ENCODE results near the gene ANKMY2. TPM values are rescaled to one million over a fixed set of nuclear protein-coding genes. Genes with fewer than 3 reads are reported as not detected.

ANKMY2 gene
- total RNA-seq, 1 donor from 2014 or later: 28.9 TPM

GRCh38 chr7:16561943-16562342, 83.6 kb downstream of the ANKMY2 start:
- intact Hi-C loops (cut with micrococcal nuclease): loop anchor here (5.0 to 10.0 kb wide), 3 partner anchors 127 to 480 kb away; no protein-coding TSS in a partner anchor

GRCh38 chr7:16559497-16560179, 85.9 kb downstream of the ANKMY2 start:
- Histone ChIP-seq H3K4me1 (peaks cover 10% of the 10 kb centered on the region), H3K9me3 (replicated peaks) (no peaks in the 10 kb centered on the region), H3K27ac (replicated peaks) (peak overlapping the region; percentile 6), H3K27me3 (ENCODE audit: low read depth) (no peaks in the 10 kb centered on the region), H3K4me3 (no peak overlapping the region), H3K36me3 (no peaks in the 10 kb centered on the region)
- DNase-seq: no peak
- TF ChIP-seq CTCF (IDR thresholded peaks at IDR 0.05; ENCODE audit: borderline replicate concordance): no peak
- intact Hi-C loops (cut with micrococcal nuclease): loop anchor here (5.0 to 10.0 kb wide), 3 partner anchors 125 to 477 kb away; no protein-coding TSS in a partner anchor

More at GRCh38 chr7:16561943-16562342, 83.6 kb downstream of the ANKMY2 start:
- H3K36me3 ChIP-seq: no peaks in the 10 kb centered on the region
- H3K4me1 ChIP-seq: peaks cover 10% of the 10 kb centered on the region
- H3K4me3 ChIP-seq: no peak overlapping the region
- TF ChIP-seq CTCF (IDR thresholded peaks at IDR 0.05; ENCODE audit: borderline replicate concordance): no peak
- no peak for DNase-seq
- no peak overlapping the region for H3K27ac ChIP-seq (replicated peaks)
- H3K9me3 ChIP-seq (replicated peaks): no peaks in the 10 kb centered on the region
- H3K27me3 ChIP-seq (ENCODE audit: low read depth): no peaks in the 10 kb centered on the region

GRCh38 chr7:16558761-16559302, 86.7 kb downstream of the ANKMY2 start:
- H3K27me3 ChIP-seq (ENCODE audit: low read depth): no peaks in the 10 kb centered on the region
- peaks cover 10% of the 10 kb centered on the region for H3K4me1 ChIP-seq
- no peaks in the 10 kb centered on the region for H3K9me3 ChIP-seq (replicated peaks)
- no peak overlapping the region for H3K27ac ChIP-seq (replicated peaks)
- DNase-seq: no peak
- no peak overlapping the region for H3K4me3 ChIP-seq
- intact Hi-C loops (cut with micrococcal nuclease): no loop called here
- TF ChIP-seq CTCF (IDR thresholded peaks at IDR 0.05; ENCODE audit: borderline replicate concordance): no peak
- H3K36me3 ChIP-seq: no peaks in the 10 kb centered on the region

- peaks cover 10% of the 10 kb centered on the region for H3K4me1 ChIP-seq
- intact Hi-C loops (cut with micrococcal nuclease): no loop called here
- DNase-seq: no peak
- H3K4me3 ChIP-seq: no peak overlapping the region
- H3K27ac ChIP-seq (replicated peaks): no peak overlapping the region
- no peaks in the 10 kb centered on the region for H3K36me3 ChIP-seq
- H3K9me3 ChIP-seq (replicated peaks): no peaks in the 10 kb centered on the region
- no peaks in the 10 kb centered on the region for H3K27me3 ChIP-seq (ENCODE audit: low read depth)
- no peak for TF ChIP-seq CTCF (IDR thresholded peaks at IDR 0.05; ENCODE audit: borderline replicate concordance)
These were observed 89.2 kb downstream of the ANKMY2 start for GRCh38 chr7:16556359-16556758.

GRCh38 chr7:16554518-16555236, 90.9 kb downstream of the ANKMY2 start:
- TF ChIP-seq CTCF (IDR thresholded peaks at IDR 0.05; ENCODE audit: borderline replicate concordance): no peak
- no peak overlapping the region for H3K4me3 ChIP-seq
- H3K27ac ChIP-seq (replicated peaks): peak overlapping the region; percentile 71
- no peaks in the 10 kb centered on the region for H3K9me3 ChIP-seq (replicated peaks)
- DNase-seq: peak; percentile 25
- intact Hi-C loops (cut with micrococcal nuclease): no loop called here
- H3K4me1 ChIP-seq: peaks cover 6% of the 10 kb centered on the region
- H3K27me3 ChIP-seq (ENCODE audit: low read depth): no peaks in the 10 kb centered on the region
- no peaks in the 10 kb centered on the region for H3K36me3 ChIP-seq

All from left ventricle myocardium inferior (tissue), 1 donor.